Measurements from ENCODE around the gene EQTN.
A peak's percentile ranks its signal among the peaks of the same experiment; 100 is the strongest.
"Not testable (repeated sequence)": the region's sequence is repeated elsewhere in the genome, so short reads cannot be mapped to it uniquely, and the experiment has no call there.

EQTN gene

GRCh38 chr9:27247756-27248155 is 49.2 kb downstream of the EQTN start:
- no peak overlapping the region for H3K27ac ChIP-seq
- TF ChIP-seq ZFX (IDR thresholded peaks at IDR 0.05) (no peak), CTCF (conservative IDR thresholded peaks at IDR 0.05) (peak; percentile 81)

- H3K27ac ChIP-seq, result not testable (repeated sequence)
Measured at GRCh38 chr9:27239648-27240047, 57.3 kb downstream of the EQTN start.

Measured in C4-2B (cell line).